A172 (cell line): ENCODE data around the gene DNAJC9. TPM values are rescaled to one million over a fixed set of nuclear protein-coding genes. Genes with fewer than 3 reads are reported as not detected.

Source experiments
- DNase-seq: peaks from one replicate; pipeline ENCODE4 v3.0.0-alpha.2; 2015; ENCODE audit warnings: low spot score
- total RNA-seq: library from RNA; depleted of rRNA; stranded (reverse); fragments of >200 nt; shearing (Covaris generic); gene quantifications from 2 replicates; pipeline ENCODE4 v1.2.3, GENCODE V29; 2014

The DNAJC9 gene
- total RNA-seq, 1 experiment from 2014 or later: 123 TPM

DNA sequence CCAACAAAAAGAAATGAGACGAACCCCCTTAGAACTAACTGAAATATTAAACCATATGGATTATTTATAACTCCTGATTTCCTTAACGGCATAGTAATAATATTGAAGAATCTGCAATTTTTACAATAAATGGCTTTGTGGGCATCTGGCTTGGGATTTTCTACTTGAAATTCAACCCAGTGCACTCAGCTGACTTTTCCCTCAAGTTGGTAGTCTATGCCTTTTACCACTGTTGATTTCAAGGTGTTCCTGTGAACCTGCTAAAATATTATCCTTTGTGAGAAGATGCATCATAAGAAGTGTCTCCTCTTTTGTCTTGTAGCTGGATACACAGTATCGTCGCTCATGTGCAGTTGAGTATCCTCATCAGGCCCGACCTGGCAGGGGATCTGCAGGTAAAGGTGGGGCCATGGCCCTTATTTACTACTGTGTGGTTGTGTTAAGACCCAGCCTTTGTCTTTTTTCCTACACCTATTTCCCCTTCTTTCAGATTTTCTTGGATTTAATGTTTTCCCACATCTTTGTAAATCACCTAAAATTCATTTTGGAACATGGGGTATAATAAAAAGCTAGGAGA is 8.0 kb downstream of the DNAJC9 start:
- DNase-seq: no peak

DNA sequence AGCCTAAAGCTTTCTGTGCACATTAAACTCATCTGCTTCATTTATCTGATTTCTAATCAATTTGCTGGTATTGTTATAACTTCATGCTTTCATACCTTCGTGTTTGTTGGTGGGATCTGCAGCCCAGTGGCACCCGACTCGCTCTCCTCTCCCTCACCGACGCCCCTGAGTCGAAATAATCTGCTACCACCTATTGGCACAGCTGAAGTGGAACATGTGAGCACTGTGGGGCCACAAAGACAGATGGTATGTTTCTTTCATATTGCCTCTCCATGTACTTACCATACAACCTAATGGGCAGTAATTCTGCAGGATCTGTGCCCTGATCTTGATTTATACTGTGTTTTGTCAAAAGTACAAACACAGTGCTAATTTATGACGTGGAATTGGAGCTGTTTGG is 12.4 kb downstream of the DNAJC9 start:
- no peak for DNase-seq

DNA sequence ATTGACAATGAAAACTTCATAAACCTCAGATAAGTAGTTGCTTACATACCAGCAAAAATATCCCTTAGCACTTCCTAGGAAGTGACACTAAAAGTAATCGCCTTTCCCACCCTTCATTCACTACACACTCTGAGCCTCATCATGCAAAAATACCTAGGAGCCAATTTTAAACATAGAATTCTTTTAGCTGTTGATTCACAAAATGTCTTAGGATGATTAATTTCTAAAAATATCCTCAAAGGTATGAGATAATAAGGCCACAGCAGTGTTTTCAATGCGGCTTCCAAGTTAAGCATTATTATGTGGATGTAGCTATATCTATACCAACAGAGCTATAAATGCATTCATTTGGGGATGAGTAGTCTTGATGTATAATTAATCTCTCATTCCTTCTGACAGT is 13.2 kb downstream of the DNAJC9 start:
- DNase-seq: no peak

DNA sequence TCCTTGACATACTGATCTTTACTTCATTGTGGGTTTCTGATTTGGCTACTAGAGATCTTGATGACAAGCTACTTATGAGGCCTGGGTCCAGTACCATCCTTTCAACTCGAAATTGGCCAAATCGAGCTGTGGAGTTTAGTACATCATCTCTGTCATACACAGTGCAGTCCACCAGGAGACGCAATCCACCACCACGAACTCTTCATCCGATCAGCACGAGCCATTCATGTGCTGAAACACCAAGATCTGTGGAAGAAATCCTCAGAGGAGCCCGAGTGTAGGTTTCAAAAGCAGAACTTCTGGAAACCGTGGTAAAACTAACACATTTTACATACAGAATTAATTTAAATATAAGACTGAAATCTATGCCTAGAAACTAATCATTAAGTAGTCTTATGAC is 14.2 kb downstream of the DNAJC9 start:
- DNase-seq: no peak

DNA sequence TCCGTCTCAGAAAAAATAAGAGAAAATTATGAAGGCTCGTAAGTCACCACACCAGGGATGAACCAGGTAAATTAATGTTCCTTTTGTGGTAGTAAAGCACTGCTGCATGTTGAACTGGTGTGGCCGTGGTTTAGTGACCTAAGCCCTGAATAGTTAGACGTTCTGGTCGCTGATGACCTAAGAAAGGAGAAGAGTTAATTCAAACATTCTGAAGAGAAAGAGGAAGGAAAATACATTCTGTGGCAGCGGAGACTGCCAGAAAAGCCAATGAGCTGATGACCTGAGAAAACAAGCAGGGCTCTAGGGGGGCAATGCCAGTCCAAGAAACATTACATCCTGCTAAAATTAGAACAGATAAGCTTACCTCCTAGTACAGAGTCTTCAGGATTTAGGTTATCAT is 17.5 kb downstream of the DNAJC9 start:
- no peak for DNase-seq

DNA sequence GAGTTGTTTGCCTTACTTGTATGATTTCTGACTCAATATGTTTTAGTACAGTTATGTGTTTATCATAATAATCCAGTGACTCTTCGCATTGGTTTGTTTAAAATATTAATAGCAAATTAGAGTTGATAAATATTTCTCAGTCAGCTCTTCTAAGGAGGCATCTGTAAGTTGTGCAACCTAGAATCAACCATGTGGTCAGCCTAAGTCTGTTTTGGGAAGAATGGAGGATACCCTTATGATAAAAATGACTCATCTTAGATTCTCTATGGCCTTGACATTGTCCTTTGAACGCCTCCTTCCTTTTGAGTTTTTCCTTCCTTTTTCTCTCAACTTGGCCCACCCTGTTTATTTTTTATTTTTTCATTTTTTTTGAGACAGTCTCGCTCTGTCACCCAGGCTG is 18.8 kb downstream of the DNAJC9 start:
- no peak for DNase-seq

DNA sequence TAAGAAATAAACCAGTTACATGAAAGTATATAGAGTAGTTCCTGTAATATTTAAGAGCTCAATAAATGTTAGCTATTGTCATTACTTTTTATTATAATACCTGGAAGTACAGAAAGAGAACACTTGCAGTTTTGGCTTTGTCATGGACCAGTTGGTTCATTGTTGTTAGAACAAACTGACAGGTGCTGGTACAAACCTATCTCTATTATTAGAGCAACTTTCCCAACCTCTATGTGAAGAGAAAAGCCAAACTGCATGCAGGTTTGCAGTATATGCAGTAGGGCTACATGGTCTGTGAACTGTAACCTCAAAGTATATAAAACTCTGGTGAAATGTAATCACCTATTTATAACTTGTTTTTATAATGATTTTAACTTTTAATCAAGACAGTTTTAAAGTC is 20.4 kb downstream of the DNAJC9 start:
- DNase-seq: no peak

DNA sequence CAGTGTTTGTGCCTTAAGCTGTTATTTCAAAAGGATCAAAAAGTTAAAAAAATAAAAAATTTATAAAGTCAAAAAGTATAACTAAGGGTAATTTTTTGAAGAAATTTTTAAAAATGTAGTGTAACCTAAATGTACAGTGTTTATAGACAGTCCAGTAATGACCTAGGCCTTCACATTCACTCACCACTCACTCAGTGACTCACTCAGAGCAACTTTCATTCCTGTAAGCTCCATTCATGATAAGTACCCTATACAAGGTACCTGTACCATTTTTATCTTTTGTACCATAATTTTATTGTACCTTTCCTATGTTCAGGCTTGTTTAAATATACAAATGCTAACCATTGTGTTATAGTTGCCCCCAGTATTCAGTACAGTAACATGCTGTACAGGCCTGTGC is 21.5 kb downstream of the DNAJC9 start:
- no peak for DNase-seq

DNA sequence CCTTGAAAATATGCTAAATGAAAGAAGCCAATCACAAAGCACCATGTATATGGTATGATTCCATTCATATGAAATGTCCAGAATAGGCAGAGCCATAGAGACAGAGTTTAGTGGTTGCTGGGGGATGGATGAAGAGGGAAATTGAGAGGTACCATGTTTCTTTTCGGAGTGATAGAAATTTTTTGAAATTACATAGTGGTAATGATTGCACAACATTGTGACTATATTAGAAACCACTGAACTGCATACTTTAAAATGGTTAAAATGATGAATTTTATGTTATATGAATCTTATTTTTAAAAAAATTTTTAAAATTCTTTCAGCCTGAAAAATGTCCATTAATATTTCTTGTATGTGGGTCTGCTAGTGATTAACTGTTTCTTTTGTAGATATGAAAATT is 26.1 kb downstream of the DNAJC9 start:
- no peak for DNase-seq

DNA sequence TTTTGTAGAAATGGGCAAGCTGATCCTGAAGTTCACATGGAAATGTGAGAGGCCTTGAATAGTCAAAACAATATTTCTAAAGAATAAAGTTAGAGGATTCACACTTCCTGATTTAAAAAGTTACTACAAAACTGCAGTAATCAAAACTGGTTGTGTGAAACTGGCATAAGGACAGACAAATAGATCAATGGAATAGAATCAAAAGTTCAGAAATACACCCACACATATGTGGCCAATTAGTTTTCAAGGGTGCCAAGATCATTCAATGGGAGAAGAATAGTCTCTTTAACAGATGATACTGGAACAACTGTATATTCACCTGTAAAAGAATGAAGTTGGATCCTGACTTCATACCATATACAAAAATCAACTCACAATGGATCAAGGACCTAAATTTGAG is 27.7 kb downstream of the DNAJC9 start:
- no peak for DNase-seq

DNA sequence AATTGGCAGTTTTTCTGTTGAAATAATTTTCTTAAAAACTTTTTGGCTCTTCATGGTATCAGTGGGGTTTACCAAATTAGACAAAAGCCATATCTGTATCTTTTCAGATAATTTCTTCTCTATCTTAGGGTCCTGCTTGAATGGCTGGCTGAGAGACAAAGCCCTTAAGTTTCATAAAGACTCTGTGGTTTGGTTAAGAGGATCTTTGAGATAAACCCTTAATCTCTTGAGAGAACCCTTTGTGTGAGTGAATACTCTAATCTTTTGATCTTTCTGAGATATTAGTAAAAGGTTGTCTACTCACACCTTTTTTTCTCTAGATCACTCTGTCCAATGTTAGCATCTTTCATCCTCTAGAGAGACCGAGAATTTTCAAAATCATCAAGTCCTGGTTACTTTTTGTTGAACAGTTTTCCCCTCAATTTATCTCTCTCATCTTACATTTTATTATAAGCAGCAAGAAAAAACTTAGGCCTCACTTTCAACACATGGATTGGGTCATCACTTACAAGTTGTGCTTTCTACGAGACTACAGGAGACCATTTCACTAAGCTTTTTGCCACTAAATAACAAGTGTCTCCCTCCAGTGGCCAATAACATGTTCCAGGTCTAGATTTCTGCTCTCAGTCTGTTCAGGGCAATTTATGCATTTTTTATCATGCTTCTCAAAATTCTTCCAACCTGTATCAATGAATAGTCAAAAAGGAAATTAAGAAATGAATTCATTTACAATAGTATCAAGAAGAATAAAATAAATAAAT is 28.4 kb downstream of the DNAJC9 start:
- DNase-seq: peak; percentile 32

DNA sequence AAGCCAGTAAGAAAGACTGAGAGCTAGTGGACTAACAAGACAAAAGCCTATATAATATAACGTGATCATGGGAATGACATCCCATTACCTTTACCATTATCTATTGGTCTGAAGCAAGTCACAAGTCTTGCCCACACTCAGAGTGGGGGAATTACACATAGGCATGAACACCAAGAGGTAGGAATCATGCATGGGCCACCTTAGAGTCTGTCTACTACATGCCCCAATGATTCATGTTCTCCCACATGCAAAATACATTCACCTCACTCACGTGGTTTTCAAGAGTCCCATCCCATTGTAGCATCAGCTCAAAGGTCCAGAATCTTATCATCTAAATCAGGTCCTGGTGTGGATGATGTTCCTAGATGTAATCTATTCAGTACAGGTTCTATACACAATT is 29.4 kb downstream of the DNAJC9 start:
- no peak for DNase-seq

DNA sequence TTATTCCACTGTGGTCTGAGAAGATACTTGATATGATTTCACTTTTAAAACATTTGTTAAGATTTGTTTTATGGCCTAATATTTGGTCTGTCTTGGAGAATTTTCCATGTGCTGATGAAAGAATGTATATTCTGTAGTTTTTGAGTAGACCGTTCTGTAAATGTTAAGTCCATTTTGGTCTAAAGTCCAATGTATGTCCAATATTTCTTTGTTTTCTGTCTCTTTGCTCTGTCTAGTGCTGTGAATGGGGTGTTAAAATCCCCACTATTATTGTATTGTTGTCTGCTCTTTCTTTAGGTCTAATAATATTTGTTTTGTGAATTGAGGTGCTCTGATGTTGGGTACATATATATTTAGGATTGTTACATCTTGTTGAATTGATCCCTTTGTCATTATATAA is 31.3 kb downstream of the DNAJC9 start:
- DNase-seq: no peak

DNA sequence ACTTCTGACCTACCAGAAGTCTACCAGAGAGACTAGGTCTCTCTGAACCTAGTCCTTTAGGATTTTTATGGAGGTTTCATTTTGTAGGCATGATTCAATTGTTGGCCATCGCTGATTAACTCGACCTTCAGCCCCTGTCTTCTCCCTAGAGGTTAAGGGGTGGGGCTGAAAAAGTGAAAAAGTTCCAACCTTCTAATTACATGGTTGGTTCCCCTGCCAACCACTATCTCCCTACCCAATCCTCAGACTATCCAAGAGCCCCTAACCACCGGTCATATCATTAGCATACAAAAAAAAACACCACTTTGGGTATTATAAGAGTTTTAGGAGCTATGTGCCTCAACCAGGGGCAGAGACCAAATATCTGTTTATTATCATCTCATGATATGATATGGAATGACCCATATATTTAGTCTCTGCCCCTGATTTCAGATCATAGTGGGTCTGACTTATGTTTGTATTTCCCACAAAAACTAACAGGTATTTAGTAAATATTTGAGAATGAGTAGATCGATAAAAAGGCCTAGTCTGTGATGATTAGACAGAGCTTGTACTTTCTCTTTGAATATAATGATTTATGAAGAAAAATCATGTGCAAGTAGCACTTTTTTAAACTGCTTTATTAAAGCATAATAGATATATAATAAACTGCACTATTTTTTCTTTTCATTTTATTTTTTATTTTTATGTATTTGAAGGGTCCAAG is 35.8 kb downstream of the DNAJC9 start:
- DNase-seq: no peak

DNA sequence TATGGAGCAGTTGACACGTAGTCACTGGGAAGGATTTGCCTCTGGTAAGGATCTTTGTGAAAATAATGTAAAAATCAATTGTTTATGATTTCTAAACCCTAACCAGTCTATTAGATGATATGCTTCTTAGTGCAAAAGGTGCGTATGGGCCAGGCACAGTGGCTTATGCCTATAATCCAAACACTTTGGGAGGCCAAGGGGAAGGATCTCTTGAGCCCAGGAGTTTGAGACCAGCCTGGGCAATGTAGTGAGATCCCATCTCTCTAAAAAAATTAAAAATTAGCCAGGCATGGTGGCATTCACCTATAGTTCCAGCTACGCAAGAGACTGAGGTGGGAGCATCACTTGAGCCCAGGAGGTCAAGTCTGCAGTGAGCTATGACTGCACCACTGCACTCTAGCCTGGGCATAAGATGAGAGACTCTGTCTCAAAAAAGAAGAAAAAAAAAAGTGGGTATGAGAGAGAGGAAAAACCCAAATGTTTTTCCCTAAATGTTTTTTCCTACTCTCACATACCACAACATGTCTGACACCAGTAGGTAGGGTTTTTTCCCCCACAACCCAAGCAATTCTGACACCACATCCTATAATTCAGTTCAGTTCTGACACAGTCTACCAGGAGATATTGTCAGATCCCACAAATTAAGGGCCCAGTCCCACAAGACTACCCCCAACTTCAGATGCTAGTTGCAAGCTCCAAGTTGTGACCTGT is 36.5 kb downstream of the DNAJC9 start:
- no peak for DNase-seq

DNA sequence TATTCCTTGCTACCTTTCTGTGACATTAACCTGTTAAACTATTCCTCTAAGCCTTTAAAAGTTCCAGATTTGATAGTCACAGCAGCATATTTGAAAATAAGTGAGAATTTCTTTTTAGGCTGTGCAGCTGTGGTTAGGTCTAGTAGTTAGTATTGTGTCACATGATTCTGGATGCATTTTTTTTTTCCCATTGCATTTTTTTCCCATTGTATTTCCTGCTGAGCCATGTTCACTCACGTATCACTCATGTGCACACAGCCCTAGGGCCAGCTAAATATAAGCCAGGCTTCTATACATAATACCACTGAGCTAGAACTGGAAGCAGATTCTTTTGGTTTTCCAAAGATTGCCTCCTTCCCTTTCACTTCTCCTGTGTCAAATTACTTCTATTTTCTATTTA is 37.4 kb downstream of the DNAJC9 start:
- DNase-seq: peak; percentile 25

DNA sequence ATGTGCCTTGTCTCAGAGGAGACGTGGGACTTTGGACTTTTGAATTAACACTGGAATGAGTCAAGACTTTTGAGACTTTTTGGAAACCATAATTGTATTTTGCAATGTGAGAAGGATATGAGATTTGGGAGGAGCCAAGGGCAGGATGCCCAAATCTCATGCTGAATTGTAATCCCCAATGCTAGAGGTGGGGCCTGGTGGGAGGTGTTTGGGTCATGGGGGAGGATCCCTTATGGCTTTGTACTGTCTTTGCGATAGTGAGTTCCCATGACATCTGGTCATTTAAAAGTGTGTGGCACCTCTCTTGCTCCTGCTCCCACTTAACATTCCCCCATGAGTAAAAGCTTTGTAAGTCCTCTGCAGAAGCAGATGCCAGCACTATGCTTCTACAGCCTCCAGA is 39.2 kb downstream of the DNAJC9 start:
- DNase-seq: no peak

DNA sequence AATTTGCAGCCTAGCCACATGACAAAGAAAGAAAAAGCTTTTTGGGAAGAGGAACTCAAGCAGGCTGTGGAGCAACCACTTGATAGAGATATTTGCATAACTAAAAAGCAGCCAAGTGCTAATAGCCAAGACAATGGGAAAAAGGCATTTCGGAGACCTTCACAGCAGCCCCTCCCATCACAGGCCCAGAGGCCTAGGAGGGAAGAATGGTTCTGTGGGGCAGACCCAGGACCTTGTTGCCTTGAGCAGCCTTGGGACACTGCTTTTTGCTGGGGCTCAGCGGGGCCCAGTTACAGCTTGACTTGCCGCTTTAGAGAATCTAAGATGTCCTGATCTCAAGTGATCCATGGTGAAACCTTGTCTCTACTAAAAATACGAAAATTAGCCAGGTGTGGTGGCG is 40.7 kb downstream of the DNAJC9 start:
- no peak for DNase-seq

DNA sequence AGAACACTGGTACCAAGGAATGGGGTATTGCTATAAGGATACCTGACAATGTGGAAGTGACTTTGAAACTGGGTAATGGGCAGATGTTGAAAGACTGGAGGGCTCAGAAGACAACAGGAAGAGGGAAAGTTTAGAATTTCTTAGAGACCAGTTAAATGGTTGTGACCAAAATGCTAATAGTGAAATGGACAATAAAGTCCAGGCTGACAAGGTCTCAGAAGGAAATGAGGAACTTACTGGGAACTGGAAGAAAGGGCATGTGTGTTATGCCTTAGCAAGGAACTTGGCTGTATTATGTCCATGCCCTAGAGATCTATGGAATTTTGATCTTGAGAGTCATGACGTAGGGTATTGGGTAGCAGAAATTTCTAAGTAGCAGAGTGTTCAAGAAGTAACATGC is 41.2 kb downstream of the DNAJC9 start:
- no peak for DNase-seq

DNA sequence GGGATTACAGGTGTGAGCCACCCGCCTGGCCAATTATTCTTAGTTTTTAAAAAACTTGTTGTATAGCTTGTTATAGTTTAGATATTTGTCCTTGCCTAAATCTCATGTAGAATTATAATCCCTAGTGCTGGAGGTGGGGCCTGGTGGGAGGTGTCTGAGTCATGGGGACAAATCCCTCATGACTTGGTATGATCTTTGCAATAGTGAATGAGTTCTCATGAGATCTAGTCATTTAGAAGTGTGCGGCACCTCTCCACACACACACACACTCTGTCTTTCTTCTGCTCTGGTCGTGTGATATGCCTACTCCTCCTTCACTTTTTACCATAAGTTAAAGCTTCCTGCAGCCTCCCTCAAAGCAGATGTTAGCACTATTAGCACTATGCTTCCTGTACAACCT is 42.0 kb downstream of the DNAJC9 start:
- DNase-seq: no peak
